Measurements from ENCODE around the gene EEF2.

EEF2 gene

GRCh38 chr19:3983936-3984583 lies 1.2 kb downstream of the EEF2 start:
- DNase-seq: peak; percentile 57

DNA sequence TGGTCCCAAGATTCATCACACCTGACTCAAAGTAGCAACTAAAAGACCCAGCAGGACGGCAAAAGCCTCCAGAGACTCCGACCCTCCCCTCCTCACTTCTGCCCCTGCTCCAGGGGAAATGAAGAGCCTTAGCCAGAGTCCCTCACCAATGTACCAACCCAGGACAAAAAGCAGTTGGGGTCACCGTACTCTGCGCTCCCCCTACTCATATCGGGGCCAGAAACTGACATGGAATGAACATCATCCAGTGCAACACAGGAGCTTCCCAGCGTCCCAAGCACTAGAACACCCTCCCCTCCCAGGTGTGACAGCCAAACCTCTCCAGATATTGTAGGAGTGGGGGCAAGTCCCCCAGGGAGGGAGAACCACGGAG lies 1.7 kb downstream of the EEF2 start:
- DNase-seq: no peak

GRCh38 chr19:3982701-3983541 lies 2.3 kb downstream of the EEF2 start:
- DNase-seq: peak; percentile 41

DNA sequence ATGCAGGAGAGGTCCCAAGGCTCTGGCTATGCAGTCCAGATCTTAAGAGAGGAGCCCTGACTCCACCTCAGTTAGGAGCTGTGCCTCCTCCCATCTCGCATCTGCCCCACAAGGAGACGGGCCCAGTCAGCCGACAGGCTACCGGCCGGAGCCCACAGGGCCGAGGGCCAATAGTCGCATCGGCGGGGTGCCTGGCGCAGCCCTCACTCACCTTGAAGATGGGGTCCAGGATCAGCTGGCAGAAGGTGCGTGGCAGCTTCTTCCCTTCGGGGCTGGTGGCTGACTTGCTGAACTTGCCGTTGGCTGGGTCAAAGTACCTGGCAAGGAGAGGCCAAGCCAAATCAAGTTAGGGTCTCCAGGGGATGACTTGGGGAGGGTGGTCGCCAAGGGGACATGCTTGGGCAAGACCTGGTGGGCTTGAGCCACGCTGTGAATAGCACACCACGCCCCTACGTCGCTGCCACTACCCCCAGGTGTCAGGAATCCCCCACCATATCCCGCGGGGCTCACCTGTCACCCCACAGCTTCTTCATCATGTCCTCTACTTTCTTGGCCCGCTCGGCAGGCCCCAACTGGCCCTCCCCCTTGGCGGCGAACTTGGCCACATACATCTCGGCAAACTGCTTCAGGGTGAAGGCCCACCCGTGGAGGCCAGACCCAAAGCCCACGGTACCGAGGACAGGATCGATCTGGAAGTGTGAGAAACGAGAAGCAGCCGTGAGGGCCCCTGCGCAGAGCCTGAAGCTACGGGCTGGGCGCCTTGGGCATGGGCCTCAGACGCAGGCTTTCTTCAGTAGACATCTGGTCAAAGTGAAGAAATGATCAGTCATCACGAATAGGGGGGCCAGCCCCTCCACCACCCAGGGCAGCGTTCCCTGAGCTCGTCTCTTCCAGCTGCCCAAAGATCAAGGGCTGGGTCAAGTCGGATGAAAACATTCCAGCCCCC lies 3.3 kb downstream of the EEF2 start:
- no peak for DNase-seq

DNA sequence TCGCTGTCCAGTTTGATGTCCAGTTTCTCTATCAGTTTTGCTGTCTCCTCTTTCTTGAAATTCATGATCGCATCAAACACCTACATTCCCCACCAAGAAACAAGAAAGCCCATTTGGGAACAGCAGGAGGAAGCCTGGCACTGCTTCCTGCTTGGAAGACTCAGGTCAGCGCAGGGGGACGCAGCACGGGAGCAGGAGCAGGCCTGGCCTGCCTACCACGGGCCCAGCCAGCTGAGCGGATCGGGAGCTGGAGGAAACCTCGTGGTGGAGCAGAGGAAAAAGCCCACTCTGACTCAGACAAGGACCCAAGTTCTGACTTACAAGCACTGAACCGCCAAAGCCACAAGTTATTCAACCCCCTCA lies 3.9 kb downstream of the EEF2 start:
- DNase-seq: peak; percentile 6

DNA sequence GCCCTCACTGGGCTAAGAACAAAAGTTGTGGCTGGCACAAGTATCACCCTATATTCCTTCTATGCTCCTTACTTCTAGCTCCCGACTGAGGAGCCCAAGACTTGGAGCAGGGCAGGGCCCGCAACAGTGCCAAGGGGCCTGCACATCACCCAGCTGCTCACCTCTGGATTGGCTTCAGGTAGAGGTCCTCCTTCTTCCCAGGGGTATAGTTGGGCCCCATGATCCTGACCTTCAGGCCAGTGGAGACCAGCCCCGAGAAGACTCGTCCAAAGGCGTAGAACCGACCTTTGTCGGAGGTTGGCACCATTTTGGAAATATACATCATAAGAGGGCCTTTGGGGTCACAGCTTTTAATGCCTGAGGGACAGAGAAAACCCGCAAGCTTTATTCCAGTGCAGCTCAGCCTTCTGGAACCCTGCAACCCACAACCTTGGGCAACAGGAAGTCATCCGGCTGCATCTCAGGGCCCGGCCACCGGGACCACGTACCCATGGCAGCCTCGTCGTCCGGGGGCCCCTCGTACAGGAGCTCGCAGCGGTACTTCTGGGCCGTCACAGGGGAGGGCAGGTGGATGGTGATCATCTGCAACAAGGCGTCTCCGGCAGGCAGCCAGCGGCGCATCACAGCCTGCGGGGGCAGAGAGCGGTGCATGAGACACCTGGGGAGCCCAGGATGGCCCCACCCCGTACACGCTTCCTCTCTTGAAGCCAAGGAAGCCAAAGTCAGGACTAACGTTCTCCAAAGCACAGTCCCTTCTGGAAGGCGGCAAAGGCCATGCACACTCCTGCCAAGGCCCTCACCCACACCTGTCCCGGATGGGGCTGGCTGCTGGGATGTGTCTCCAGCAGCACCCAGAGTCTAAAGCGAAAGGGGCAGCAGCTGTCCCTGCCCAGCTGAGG lies 4.7 kb downstream of the EEF2 start:
- no peak for DNase-seq

GRCh38 chr19:3979674-3980352 lies 5.5 kb downstream of the EEF2 start:
- peak; percentile 18 for DNase-seq

DNA sequence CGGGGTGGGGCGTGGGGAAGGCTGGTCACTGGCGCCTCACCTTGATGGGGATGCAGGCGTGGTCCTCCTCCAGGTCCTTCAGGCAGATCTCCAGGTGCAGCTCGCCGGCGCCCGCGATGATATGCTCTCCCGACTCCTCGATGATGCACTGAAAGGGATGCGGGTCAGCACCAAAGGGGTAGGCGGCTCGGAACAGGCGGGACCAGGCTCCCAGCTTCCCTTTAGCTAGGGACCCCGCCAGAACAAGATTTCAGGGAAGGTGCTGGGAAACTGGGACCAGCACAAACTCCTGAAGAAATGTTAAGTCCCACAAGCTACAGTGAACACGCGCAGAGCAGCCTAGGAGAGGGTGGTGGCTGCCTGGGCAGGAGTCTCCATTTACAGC lies 6.0 kb downstream of the EEF2 start:
- DNase-seq: no peak

- no peak for DNase-seq
These were observed 7.1 kb downstream of the EEF2 start for GRCh38 chr19:3978145-3978544.

- DNase-seq: peak; percentile 20
These were observed 7.8 kb downstream of the EEF2 start for GRCh38 chr19:3977242-3978143.

GRCh38 chr19:3976495-3977241 lies 8.6 kb downstream of the EEF2 start:
- no peak for DNase-seq

DNA sequence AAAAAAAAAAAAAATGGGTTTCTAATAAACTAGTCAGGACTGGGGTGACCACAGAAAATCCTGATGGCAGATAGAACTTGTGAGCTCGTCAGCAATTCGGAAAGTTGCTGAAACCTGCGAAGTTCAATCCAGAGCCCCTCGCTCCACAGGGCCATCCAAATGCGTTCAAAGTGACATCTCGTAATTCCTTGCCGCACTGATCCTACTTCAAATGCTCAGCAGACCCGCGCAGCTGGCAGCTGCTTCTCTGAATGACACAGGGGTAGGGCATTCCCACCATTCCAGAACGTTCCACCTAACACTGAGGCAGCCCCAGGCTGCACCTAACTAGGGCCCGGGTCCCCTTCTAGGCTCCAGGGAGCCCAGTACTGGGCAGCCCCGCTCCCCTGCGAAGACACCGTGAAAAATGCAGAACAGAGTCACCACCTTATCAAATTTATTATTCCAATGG lies 9.6 kb downstream of the EEF2 start:
- DNase-seq: no peak

DNA sequence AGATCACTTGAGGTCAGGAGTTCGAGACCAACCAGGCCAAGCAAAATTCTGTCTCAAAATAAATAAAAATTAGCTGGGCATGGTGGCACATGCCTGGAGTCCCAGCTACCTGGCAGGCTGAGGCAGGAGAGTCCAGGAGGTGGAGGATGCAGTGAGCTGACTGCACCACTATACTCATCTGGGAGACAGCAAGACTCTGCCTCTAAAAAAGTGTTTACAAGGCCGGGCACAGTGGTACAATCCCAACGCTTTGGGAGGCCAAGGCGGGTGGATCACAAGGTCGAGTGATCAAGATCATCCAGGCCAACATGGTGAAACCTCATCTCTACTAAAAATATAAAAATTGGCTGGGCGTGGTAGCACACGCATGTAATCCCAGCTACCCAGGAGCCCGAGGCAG lies 10.1 kb downstream of the EEF2 start:
- DNase-seq: no peak

DNA sequence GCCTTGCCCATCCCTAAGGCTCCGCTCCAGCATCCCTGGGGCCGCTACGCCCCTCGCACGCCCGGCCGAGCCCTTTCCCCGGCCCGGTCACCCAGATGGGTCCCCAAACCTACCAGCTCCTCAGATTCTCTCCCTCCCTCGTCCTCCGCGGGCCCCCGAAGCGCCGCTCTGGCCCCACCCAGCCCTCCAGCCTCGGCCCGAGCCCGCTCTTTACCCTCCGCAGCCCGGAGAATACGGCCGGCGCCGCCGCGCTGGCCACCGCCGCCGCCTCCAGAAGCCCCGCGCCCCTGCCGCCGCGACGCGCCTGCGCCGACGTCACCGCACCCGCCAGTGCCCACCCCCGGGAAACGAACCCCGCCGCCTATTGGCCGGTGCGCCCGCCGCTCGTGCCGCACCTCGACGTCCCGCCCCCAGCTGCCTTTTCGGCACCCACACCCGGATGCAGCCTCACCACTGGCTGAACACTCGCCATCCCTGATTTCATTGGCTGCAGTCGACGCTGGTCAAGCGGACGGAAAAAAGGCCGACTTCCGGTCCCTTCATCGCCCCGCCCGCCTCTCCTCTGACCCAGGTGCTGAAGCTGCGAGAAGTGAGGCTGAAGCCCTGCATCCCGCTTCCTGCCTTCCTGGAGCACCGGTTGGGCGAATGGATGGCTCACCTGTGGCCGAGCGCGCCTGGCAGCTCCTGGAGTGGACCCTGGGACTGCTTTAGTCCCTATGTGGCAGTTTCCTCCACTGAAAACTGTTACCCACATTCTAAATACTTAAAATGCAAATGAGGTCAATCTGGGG lies 14.3 kb downstream of the EEF2 start, which contains the start of gene DAPK3:
TSS of gene DAPK3 (minus strand) at position 292 of the 791 bp plus-strand sequence. CDS start 1,364 bp downstream, outside the sequence.
- peak; percentile 99 for DNase-seq

DNA sequence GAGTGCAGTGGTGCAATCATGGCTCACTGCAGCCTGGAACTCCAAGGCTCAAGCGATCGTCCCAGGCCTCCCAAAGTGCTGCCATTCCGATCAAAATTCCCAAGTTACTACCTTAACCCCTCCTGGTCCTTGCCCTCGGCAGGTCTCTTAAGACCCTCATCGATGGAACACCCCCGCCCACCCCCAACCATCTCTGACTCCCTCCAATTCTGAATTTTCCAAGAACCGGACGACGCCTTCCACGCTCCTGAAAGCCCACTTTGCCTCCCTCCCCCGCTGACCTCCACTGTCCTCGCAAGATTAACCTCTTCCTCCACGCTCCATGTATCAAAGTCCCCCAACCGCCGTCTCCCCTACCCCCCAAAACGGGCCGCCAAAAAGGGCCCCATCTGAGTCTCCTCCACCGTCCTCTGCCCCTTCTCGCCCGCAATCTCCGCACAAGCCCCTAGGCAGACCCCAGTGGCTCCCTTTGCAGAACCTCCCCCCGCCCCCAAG lies 14.9 kb downstream of the EEF2 start:
- no peak for DNase-seq

GRCh38 chr19:3969435-3970312 lies 15.6 kb downstream of the EEF2 start:
- no peak for DNase-seq

Data from activated CD4-positive, alpha-beta T cell treated with anti-CD3 and anti-CD28 coated beads, Interleukin-2, Interleukin-6, amounts not matched to agents 100 ng/mL and 50 ng/mL, durations not matched to agents 16 hours and 8 hours (primary cell).